K562 treated with DMSO at 1 percent for 48 hours (cell line): ENCODE measurements around the gene ASIC3. TPM values are rescaled to one million over a fixed set of nuclear protein-coding genes. Genes with fewer than 3 reads are reported as not detected.

Source experiments
- total RNA-seq: library from RNA; unstranded; fragments of 300-600 nt; gene quantifications from 2 replicates; pipeline ENCODE4 v1.2.3, GENCODE V29; 2022; ENCODE audit warnings: low replicate concordance; ENCODE audit errors: extremely low read depth

Gene ASIC3
- total RNA-seq, result not detected in 2 replicates

DNA sequence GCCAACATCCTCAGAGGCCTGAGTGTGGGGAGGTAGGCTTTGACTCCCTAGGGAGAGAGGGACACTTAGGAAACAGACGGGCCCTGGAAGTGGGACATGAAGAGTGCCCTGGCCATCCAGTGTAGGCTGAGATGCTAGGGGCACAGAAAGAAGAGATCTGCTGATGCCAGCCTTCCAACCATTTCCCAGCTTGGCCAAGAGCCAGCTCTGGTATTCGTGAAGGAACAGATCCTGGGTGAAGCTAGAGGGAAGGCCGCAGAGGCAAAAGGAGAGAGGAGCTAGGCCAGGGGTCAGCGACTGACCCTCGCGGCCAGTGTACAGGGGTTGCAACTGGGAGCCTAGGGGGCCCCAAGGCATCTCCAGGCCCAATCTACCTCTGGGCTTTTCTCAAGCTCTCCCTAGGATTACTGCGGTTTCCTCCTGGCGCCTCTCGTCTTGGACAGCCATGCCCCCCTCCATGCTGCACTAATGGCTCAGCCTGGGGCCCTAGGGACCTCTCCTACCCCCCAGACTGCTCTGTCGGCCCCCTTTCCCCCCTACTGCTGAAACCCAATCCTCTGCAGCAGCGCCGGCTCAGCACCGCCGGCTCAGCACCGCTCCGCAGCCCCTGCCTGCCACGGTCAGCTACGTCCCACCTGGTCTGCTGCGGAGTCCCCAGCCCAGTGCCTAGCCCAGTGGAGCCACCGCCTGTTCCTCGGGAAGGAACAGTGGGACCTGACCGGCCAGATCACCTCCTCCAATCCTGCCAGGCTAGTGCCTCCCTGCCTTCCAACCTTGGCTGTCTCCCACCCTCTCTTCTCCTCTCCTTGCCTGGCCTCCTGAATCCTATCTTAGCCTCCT lies at the start of gene ASIC3:
ASIC3 (plus strand) TSS at position 556 of the 840 bp plus-strand sequence. CDS start 355 bp downstream, outside the sequence.

DNA sequence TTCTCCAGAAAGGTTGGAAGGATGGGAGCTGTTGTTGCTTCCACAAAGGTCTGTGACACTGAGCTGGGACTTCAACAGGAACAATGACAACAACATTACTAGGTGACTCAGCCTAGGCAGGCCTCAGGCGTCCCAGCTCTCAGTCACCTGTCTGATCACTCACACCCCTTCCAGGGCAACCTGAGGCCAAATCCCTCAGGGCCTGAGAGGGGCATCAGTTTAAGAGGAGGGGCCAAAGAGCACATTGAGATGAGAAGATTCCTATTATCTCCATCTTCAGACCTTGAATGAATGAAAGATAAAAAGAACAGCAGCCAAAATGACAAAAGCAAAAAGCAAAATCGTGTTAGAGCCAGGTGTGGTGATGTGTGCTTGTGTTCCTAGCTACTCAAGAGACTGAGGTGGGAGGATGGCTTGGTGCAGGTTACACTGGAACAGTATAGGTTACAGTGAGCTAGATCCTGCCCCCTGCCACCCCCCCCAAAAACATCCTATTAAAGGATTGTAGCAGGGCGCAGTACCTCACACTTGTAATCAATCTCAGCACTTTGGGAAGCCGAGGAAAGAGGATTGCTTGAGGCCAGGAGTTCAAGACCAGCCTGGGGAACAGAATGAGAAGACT lies 23.8 kb upstream of the ASIC3 start, which contains the start of gene ATG9B:
ATG9B (minus strand) TSS at position 60 of the 622 bp plus-strand sequence. CDS start 71 bp downstream, outside the sequence.

DNA sequence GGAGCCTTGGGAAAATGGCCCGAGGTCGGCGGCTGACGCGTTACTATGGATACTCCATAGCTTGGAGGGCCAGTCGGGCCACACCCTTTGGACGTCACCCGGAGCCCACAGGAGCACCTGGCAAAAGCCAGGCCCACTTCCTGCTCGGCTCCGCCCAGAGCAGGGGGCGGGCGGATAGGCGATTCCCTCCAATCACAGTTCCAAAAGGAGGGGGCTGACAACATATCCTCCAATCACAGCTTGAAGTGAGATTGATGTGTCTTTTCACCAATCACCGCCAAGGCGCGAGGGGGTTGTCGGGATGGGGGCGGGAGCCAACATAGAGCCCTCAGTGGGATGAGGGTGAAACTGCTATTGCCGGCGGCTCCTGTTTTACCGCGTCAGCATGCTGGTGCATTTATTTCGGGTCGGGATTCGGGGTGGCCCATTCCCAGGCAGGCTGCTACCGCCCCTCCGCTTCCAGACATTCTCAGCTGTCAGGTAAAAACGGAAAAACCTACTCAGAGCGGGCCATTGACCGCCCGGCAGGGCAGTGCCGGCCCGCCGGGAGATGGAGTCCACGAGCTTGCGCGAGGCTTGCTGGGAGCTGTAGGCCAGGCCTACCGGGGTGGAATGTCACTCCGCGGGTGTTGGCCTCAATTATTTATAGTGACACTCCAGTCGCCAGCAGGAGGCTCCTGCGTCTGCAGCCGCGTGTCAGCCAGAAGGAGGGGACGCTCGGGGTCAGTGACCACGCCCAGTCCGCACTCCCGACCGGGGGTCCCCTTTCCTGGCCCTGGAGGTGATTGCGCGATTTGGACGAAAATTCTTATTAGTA lies 20.0 kb upstream of the ASIC3 start, which contains the start of gene ABCB8:
ABCB8 (plus strand) TSS at position 320 of the 817 bp plus-strand sequence; CDS start at position 386, 66 bp downstream.

DNA sequence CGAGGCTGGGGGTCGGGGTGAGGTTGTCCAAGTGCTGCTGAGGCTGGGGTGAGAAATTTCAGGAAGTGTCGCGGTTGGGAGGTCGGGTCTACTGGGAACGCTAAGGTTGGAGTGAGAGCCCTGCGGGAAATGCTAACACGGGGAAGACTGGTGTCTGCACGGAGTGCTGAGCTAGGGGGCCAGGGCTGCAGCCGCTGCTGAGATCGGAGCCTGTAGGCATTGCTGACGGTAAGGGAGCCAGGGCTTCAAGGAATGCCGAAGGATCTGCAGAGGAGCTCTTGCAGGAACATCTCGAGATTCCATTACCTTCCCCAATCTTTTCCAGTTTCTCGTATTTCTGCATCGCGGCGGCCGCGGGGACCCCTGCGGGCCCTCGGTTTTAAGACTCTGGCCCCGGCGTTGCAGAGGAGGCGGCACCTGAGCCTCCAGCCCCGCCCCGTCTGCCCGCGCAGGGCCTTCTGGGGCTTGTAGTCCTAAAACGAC lies 9.2 kb downstream of the ASIC3 start, which contains the start of gene CDK5:
CDK5 (minus strand) TSS at position 392 of the 483 bp plus-strand sequence; CDS start at position 343, 49 bp downstream.

DNA sequence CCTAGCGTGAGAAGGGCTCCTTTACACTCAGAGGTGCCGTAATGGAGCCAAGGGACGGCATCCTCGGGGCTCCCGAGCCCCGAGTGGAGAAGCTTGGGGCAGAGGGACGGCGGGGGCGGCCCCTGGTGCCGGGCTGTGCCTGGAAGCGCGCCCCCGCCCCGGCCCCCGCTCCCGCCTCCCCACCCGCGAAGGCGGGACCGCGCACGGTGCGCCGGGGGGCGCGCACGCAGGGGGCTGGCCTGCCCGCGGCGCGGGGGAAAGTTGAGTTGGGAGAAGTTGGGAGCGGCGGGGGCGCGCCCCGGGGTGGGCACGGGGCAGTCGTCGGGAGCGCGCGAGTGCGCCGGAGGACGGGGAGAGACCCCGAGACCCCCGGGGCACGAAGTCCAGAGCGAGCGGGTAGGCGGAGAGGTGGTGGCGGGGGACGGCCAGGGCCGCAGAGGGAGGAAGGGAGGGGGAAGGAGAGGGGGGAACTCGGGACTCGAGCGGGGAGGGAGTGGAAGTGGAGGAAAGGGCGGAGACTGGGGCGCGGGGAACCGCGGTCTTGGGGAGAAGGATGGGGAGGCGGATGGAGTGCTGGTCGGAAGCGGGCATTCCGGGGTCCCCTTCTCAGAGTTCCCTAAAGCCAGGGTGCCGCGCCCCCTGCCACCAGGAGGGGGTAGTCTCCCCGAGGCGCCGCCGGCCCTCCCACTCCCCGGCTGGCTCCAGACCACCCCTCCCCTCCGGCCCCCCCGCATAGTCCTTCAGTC lies 11.2 kb downstream of the ASIC3 start, which contains the start of gene SLC4A2:
SLC4A2 (plus strand) TSS at position 223 of the 746 bp plus-strand sequence. CDS start 2,399 bp downstream, outside the sequence.

DNA sequence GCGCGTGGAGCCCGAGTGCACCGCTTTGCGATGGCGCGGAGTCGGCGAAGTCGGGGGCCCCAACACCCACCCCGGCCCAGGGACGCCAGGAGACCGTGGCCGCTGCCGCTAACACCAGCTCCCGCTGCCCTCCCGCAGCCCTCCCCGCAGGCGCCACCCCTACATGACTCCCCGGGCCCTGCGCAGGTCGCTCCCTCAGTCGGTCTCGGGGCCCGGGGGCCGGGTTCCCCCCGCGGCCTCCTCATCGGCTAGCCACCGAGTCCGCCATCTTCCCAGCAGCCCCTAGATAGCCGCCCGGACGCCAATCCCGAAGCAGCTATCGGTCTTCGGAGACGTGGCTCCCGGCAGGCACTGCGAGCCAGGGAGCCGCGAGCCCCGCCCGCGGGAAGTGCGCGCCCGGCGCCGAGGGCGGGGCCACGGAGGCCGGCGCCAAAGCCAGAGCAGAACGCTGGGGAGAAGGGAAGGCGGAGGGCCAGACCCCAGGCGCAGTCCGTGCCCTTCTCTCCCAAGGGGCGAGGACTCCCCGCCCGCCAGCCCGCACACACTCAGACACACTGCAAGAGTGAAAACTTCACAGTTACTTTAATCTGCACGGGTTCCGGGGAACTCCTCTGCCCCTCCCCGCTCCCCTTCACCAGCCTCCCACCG lies 32.3 kb downstream of the ASIC3 start, which contains the start of gene FASTK:
FASTK (minus strand) TSS at position 288 of the 648 bp plus-strand sequence; CDS start at position 245, 43 bp downstream.

DNA sequence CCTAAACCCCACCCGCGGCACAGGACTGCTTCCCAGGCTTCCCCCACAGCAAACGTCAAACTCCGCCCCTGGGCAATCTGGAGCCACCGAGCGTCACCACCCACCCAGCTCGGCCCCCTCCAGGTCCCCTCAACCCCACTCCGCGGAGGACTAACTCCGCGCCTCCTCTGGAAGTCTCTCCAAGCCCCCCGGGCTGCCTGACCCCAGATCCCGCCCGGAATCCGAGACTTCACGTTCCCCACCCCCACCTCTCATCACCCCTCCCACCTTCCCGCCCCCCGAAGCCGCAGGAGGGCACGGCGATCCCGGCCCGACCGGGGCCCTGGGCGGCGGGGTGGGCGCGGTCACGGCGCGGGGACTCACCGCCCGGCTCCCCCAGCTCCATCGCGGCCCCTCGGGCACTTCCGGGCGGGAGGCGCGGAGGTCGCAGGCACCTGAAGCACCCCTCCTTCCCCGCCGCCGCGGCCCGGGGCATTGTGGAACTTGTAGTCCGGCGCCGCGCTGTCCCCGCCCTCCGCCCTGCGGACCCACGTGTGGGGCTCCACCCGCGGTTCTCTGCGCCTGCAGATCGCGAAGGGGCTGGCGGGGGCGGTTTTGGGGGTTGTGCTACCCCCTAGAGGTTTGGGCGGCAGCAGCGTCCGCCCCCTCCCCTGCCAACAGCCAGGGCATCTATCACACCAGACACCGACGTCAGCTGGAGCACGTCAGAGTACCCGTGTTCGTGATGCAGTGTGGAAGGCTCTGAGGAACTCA lies 34.9 kb downstream of the ASIC3 start, which contains the start of gene TMUB1:
TMUB1 (minus strand) TSS at position 423 of the 753 bp plus-strand sequence. CDS start 930 bp downstream, outside the sequence.

DNA sequence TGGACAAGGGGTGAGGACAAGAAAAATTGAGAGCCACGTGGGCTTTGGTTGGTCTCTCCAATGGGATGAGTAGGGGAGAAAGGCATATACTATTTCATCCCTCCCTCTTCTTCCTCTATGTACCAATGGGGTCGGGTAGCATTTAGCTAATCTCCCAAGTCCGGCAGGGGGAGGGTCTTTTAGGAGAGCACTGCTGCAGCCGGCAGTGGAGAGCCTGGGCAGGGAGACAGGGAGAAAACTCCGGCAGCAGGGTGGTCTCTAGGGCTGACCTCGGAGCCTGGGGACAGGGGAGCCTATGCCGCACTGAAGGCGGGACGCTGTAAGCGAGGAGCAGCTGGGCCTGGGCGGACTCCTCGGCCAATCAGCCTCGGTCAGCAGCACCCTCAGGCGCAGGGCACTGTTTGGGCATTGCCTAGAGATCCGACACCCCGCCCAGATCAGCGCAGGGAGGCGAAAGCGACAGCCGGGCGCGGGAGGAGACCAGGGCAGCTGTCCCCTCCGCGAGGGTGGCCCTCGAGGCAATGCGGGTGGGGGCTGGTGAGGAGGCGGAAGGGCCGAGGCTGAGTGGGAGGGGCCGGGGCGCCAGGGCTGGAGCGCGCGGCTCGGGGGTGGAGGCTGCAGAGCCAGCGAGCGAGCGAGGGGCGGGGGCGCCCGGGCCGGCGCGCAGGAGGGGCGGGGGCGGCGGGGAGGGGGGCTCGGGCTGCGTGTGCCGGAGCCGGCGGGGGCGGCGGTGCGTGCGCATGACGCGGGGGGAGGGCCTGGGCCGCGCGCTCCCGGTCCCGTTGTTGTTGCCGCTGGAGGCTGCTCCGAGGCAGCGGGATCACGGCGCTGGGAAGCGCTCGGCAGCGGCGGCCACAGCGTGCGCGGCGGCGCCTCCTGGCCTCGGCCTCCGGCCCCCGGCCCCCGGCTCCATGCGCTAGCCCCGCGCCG lies 37.6 kb downstream of the ASIC3 start, which contains the start of gene AGAP3:
AGAP3 (plus strand) TSS at position 785 of the 930 bp plus-strand sequence. CDS start 267 bp downstream, outside the sequence.

Other genes starting within 250 kb of the ASIC3 start
- not detected in 2 replicates for gene TMEM176B, start 248.2 kb upstream of the ASIC3 start, total RNA-seq
- gene TMEM176A, start 247.8 kb upstream of the ASIC3 start, total RNA-seq, result not detected in 2 replicates
- not detected in 2 replicates for gene AOC1, start 196.0 kb upstream of the ASIC3 start, total RNA-seq
- not detected in 2 replicates for gene KCNH2, start 70.2 kb upstream of the ASIC3 start, total RNA-seq
- not detected in 2 replicates for gene NOS3, start 57.5 kb upstream of the ASIC3 start, total RNA-seq
- not detected in 2 replicates for gene ATG9B, start 24.0 kb upstream of the ASIC3 start, total RNA-seq
- gene ABCB8, start 20.1 kb upstream of the ASIC3 start, total RNA-seq, result not detected in 2 replicates
- gene CDK5, start 9.4 kb downstream of the ASIC3 start, total RNA-seq, result not detected in 2 replicates
- gene SLC4A2, start 11.1 kb downstream of the ASIC3 start, total RNA-seq, result 232 TPM in 1 of 2 replicates, not detected in the other
- not detected in 2 replicates for gene FASTK, start 32.3 kb downstream of the ASIC3 start, total RNA-seq
- not detected in 2 replicates for gene TMUB1, start 35.0 kb downstream of the ASIC3 start, total RNA-seq
- not detected in 2 replicates for gene AGAP3, start 37.9 kb downstream of the ASIC3 start, total RNA-seq
- not detected in 2 replicates for gene GBX1, start 119.2 kb downstream of the ASIC3 start, total RNA-seq
- gene ASB10, start 138.7 kb downstream of the ASIC3 start, total RNA-seq, result not detected in 2 replicates
- not detected in 2 replicates for gene H2BK1, start 162.0 kb downstream of the ASIC3 start, total RNA-seq
- not detected in 2 replicates for gene ABCF2, start 178.7 kb downstream of the ASIC3 start, total RNA-seq
- gene CHPF2, start 184.0 kb downstream of the ASIC3 start, total RNA-seq, result not detected in 2 replicates
- gene SMARCD3, start 200.2 kb downstream of the ASIC3 start, total RNA-seq, result not detected in 2 replicates